GM12872 (cell line): ENCODE measurements around the gene C17orf114.

Experiments used
- TF ChIP-seq, protein P1 (sequence below): IDR thresholded peaks from 3 replicates; pipeline ENCODE4 v1.5.1; 2011; ENCODE audit warnings: low read depth, mild to moderate bottlenecking, low read length, moderate library complexity; ENCODE audit not compliant: insufficient read depth

Gene C17orf114

DNA sequence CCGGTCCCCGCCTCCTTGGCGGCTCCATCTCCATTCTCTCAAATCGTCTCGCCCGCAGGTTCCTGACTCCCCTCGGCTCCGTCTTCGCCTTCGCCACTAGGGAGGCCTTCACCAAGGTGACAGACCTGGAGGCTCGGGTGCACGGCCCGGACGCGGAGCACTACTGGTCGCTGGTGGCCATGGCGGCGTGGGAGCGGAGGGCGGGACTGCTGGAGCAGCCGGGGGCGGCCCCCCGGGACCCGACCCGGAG lies 12.5 kb downstream of the C17orf114 start:
- TF ChIP-seq, protein P1, sequence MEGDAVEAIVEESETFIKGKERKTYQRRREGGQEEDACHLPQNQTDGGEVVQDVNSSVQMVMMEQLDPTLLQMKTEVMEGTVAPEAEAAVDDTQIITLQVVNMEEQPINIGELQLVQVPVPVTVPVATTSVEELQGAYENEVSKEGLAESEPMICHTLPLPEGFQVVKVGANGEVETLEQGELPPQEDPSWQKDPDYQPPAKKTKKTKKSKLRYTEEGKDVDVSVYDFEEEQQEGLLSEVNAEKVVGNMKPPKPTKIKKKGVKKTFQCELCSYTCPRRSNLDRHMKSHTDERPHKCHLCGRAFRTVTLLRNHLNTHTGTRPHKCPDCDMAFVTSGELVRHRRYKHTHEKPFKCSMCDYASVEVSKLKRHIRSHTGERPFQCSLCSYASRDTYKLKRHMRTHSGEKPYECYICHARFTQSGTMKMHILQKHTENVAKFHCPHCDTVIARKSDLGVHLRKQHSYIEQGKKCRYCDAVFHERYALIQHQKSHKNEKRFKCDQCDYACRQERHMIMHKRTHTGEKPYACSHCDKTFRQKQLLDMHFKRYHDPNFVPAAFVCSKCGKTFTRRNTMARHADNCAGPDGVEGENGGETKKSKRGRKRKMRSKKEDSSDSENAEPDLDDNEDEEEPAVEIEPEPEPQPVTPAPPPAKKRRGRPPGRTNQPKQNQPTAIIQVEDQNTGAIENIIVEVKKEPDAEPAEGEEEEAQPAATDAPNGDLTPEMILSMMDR: no peak

- TF ChIP-seq, protein P1: no peak
These were observed 13.1 kb downstream of the C17orf114 start, which contains the start of gene GLTPD2 for GRCh38 chr17:4788807-4789700. Gene GLTPD2 (plus strand): TSS chr17:4788964. CDS start chr17:4789012, 48 bp downstream.

DNA sequence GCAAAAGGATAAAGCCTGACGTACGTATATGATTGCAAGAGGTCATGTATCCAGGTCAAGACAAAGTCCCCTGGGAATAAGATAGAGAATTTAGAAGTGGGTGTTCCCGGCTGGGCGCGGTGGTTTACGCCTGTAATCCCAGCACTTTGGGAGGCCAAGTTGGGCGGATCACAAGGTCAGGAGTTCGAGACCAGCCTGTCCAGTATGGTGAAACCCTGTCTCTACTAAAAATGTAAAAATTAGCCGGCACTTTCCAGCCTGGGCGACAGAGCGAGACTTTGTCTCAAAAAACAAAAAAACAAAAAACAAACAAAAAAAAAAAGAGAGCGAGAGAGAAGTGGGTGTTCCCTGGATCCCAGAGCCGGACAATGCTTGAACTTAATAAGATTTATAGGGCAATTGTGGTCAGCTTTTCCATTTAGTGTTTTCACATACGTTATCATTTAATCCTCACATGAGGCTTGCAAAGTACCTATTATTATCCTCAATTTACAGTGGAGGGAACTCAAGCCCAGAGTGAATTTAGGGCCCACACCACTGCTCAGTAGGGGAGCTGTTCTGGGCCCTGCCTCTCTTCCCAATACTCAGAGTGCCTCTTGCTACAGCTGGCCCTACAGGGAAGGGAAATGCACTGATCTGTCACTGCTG lies 13.8 kb downstream of the C17orf114 start:
- TF ChIP-seq, protein P1: no peak

DNA sequence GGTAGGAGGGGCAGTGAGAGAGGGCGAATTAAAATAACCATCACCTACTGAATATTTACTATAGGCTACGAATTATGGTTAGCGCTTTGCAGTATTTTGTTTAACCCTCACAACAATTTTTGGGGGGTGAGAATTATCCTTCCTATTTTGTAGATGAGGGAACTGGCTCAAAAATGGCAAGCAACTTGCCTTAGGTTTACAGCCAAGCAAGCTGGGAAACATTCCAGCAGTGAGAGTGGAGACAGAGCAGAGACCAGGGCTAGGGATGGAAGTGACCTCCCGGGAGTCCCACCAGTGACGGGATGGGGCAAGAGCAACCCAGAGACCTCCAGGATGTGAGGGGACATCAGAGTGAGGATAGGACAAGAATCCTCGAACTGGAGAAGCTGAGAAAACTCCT lies 15.6 kb downstream of the C17orf114 start:
- TF ChIP-seq, protein P1: no peak

GRCh38 chr17:4786106-4786511 lies 16.0 kb downstream of the C17orf114 start, which contains the start of gene VMO1:
Gene VMO1 (minus strand): TSS chr17:4786364. CDS start chr17:4786352, 12 bp downstream.
- TF ChIP-seq, protein P1: no peak

- TF ChIP-seq, protein P1: no peak
These were observed 16.6 kb downstream of the C17orf114 start for GRCh38 chr17:4785311-4786105.

- TF ChIP-seq, protein P1: no peak
These were observed 19.5 kb downstream of the C17orf114 start for GRCh38 chr17:4782652-4783051.
